ENCODE results near the gene GCK.
"Not testable (repeated sequence)": the region's sequence is repeated elsewhere in the genome, so short reads cannot be mapped to it uniquely, and the experiment has no call there.

GCK gene

DNA sequence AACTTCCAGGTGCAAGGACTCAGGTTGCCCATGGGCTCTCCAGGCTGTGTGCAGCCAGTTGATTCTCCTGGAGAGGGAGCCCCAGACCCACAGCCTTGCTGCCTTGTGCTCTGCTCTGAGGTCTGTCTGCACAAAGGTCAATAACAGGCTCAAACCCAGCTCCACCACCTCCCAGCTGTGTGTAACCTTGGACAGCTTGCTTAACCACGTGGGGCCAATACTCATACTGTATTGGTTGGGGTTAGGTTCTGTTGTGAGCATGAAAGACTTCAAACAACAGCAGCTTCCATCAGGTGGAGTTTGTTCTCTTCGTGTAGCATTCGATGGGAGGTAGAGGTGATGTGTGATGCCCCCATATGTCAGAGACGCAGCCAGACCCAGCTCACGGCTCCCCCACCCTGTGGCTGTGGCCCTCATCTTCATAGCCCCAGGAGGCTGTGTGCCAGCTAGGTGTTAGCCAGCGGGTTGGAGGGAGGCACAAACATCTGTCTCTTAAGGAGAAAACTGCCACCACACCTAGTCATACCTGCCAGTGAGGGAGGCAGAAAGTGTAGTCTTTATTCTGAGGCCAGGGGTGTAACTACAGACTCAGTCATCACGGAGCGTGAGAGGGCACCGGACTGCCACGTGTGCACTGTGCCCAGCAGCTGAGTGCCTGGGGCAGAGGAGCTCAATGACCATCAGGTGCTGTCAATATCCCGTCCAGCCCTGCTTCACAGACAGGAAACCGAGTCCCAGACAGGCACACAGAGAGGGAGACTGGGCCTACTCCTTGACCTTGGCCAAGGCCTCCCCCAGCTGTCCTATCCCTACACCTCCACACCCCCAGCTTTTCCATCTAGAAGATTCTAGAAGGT lies 57.8 kb downstream of the GCK start:
- Histone ChIP-seq H3K36me3 (ENCODE audit: control insufficient read depth, insufficient read depth, low read length) (no peaks in the 10 kb centered on the region), H3K27me3 (ENCODE audit: control insufficient read depth, insufficient read depth, low read length, poor library complexity, severe bottlenecking) (no peaks in the 10 kb centered on the region), H3K27ac (ENCODE audit: insufficient read depth, low read depth, low read length, poor library complexity, severe bottlenecking) (no peak overlapping the region), H3K4me3 (ENCODE audit: insufficient read depth, low read depth, low read length) (no peak overlapping the region), H3K9me3 (ENCODE audit: control insufficient read depth, low read length) (no peaks in the 10 kb centered on the region), H3K4me1 (ENCODE audit: control insufficient read depth, insufficient read depth, low read length) (no peaks in the 10 kb centered on the region)
- 84 to 85% methylated on average over 12 of the region's 12 CpGs for WGBS, 2 experiments

DNA sequence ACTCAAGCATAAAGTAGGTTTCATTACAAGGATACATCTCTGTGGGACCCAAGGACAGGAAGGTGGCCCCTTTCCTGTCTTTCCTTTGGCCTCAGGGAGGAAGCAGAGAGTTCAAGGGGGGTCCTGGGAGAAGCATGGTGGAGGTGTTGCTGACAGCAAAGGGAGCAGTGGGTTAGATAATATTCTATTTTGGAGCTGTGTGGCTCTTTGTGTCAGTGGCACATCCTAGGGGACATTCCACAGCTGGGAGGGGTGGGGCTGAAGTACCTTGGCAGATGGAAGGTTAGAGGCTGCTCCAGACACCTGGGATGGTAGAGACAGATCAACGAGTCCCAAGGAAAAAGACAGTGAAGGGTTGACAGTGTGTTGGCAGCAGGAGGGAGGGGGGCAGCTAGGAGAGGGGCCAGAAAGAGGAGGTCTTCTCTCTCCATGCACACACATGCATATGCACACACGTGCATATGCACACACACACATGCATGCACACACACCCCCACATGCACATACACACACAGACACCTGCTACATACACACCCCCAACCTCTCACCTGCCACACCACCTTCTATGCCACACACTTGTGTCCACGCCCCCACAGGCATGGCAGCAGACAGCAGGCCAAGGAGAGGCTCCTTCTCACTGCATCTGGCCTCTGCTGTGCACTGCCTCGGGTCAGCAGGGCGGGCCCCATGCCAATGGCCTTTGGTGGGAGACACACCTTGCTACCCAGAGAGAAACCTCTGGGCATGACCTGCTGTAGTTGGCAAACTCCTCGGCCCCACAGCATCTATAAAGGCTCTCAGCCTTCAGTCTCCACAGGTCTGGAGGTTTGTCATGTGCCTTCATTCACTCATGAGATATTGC lies 60.3 kb downstream of the GCK start:
- H3K4me1 ChIP-seq (ENCODE audit: control insufficient read depth, insufficient read depth, low read length): no peaks in the 10 kb centered on the region
- H3K9me3 ChIP-seq (ENCODE audit: control insufficient read depth, low read length): no peaks in the 10 kb centered on the region
- H3K27ac ChIP-seq (ENCODE audit: insufficient read depth, low read depth, low read length, poor library complexity, severe bottlenecking): no peak overlapping the region
- H3K36me3 ChIP-seq (ENCODE audit: control insufficient read depth, insufficient read depth, low read length): no peaks in the 10 kb centered on the region
- 82 to 88% methylated on average over 6 of the region's 6 CpGs for WGBS, 2 experiments
- peaks cover 12% of the 10 kb centered on the region for H3K27me3 ChIP-seq (ENCODE audit: control insufficient read depth, insufficient read depth, low read length, poor library complexity, severe bottlenecking)
- no peak overlapping the region for H3K4me3 ChIP-seq (ENCODE audit: insufficient read depth, low read depth, low read length)

DNA sequence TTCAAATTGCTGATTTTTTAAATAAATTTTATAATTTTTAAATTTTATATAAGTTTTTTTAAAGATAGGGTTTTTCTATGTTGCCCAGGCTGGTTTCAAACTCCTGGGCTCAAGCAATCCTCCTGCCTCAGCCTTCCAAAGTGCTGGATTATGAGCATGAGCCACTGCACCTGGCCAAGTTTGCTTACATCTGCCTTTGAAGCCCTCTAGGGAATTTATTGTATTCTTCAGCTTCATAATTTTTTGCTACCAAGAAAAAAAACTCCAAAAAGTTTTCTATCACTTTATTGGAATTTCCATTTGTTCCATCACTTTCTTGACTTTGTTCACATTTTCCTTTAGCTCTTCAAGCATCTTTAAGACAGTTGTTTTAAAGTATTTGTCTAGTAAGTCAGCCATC lies 62.1 kb downstream of the GCK start:
- H3K4me1 ChIP-seq (ENCODE audit: control insufficient read depth, insufficient read depth, low read length): peaks cover under 1% of the 10 kb centered on the region
- H3K36me3 ChIP-seq (ENCODE audit: control insufficient read depth, insufficient read depth, low read length): no peaks in the 10 kb centered on the region
- peaks cover 13% of the 10 kb centered on the region for H3K27me3 ChIP-seq (ENCODE audit: control insufficient read depth, insufficient read depth, low read length, poor library complexity, severe bottlenecking)
- no peaks in the 10 kb centered on the region for H3K9me3 ChIP-seq (ENCODE audit: control insufficient read depth, low read length)
- no peak overlapping the region for H3K27ac ChIP-seq (ENCODE audit: insufficient read depth, low read depth, low read length, poor library complexity, severe bottlenecking)
- H3K4me3 ChIP-seq (ENCODE audit: insufficient read depth, low read depth, low read length): no peak overlapping the region

DNA sequence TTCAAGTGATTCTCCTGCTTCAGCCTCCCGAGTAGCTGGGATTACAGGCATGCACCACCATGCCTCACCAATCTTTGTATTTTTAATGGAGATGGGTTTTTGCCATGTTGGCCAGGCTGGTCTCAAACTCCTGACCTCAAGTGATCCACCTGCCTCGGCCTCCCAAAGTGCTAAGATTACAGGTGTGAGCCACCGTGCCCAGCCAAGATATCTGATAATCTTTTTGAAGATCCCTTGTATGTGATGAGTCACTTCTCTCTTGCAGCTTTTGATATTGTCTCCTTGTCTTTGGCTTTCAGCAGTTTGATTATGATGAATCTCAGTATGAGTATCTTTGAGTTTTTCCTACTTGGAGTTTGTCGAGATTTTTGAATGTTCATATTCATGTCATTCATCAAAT lies 62.7 kb downstream of the GCK start:
- 90 to 93% methylated on average over 4 of the region's 4 CpGs for WGBS, 2 experiments
- H3K27me3 ChIP-seq (ENCODE audit: control insufficient read depth, insufficient read depth, low read length, poor library complexity, severe bottlenecking): peaks cover 13% of the 10 kb centered on the region
- H3K4me1 ChIP-seq (ENCODE audit: control insufficient read depth, insufficient read depth, low read length); H3K9me3 ChIP-seq (ENCODE audit: control insufficient read depth, low read length); H3K27ac ChIP-seq (ENCODE audit: insufficient read depth, low read depth, low read length, poor library complexity, severe bottlenecking); H3K36me3 ChIP-seq (ENCODE audit: control insufficient read depth, insufficient read depth, low read length); H3K4me3 ChIP-seq (ENCODE audit: insufficient read depth, low read depth, low read length): not testable (repeated sequence)

DNA sequence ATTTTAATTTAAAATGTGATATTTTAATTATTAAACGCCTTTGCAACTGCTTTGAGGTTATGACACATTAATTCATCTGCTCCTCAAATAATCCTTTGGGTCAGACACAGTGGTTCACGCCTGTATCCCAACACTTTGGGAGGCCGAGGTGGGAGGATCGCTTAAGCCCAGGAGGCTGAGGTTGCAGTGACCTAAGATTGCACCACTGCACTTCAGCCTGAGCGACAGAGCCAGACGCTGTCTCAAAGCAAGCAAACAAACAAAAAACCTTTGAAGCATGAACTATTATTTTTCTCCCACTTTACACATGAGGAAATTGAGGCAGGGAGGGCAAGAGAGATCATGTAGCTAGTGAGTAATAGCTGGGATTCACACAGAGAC lies 64.4 kb downstream of the GCK start:
- Histone ChIP-seq H3K36me3 (ENCODE audit: control insufficient read depth, insufficient read depth, low read length) (no peaks in the 10 kb centered on the region), H3K4me1 (ENCODE audit: control insufficient read depth, insufficient read depth, low read length) (peaks cover 3% of the 10 kb centered on the region), H3K9me3 (ENCODE audit: control insufficient read depth, low read length) (no peaks in the 10 kb centered on the region), H3K4me3 (ENCODE audit: insufficient read depth, low read depth, low read length) (no peak overlapping the region), H3K27ac (ENCODE audit: insufficient read depth, low read depth, low read length, poor library complexity, severe bottlenecking) (no peak overlapping the region), H3K27me3 (ENCODE audit: control insufficient read depth, insufficient read depth, low read length, poor library complexity, severe bottlenecking) (peaks cover 13% of the 10 kb centered on the region)
- whole genome bisulfite sequencing, 2 experiments: 89 to 95% methylated on average over 6 of the region's 6 CpGs

DNA sequence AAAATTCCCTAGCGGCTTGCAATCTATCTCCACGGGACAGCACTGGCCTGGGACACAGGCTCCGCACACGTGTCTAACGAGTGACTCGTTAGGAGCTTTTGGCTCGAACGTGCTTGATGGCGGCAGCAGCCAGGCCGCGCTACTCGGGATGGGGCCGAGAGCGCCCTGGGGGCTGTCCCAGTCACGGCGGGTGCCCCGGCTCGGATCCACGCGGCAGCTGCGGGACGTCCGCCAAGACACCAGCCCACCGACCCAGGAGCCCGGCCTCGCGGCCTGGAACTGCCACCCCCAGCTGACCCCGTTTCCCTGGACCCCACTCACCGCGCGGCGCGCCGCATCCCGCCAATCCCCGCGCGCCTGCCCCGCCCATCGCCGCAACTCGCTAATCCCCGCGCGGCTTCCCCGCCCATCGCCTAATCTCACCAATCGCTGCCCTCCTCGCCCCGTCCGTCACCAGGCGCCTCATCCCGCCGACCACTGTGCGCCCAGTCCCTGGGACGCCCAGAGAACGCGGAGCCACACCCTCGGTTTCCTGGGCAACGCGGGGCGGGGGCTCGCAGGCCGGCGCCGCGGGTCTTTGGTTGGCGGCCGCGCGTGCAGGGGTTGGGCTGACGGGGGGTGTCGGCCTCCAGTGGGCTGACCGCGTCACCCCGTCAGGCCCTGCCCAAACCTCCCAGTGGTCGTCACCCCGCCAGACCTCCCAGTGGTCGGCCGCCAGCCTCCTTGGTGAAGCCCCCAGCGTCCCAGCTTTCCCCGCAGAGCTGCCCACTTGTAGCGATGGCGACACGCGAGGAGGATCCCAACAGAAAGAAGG lies 65.8 kb downstream of the GCK start, which contains the start of gene POLD2:
TSS of gene POLD2 (minus strand) at position 359 of the 814 bp plus-strand sequence. CDS start 1,495 bp downstream, outside the sequence.
- peaks cover 13% of the 10 kb centered on the region for H3K27me3 ChIP-seq (ENCODE audit: control insufficient read depth, insufficient read depth, low read length, poor library complexity, severe bottlenecking)
- 0% methylated on average over 86 of the region's 86 CpGs for WGBS, 2 experiments
- peaks cover 3% of the 10 kb centered on the region for H3K4me1 ChIP-seq (ENCODE audit: control insufficient read depth, insufficient read depth, low read length)
- H3K9me3 ChIP-seq (ENCODE audit: control insufficient read depth, low read length): no peaks in the 10 kb centered on the region
- no peak within 1 kb of the TSS for H3K27ac ChIP-seq (ENCODE audit: insufficient read depth, low read depth, low read length, poor library complexity, severe bottlenecking)
- H3K36me3 ChIP-seq (ENCODE audit: control insufficient read depth, insufficient read depth, low read length): peaks cover 7% of the 10 kb centered on the region
- peak within 1 kb of the TSS; percentile 81 for H3K4me3 ChIP-seq (ENCODE audit: insufficient read depth, low read depth, low read length)

DNA sequence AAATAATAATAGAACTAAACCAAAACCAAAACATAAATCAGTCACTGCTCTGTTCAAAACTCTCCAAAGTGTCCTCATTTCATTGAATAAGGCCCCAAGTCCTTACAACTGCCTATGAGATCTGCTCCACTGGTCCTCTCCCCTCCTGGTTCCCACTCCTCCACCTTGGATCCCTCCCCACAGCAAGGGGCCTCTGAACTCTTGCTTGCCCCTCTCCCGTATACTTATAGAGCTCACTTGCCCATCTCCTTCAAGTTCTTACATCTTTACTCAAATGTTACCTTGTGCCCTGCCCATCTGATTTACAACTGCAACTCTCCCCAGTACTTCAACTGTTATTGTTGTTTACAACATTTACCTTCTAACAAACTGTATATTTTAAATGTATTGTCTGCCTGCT lies 66.7 kb downstream of the GCK start:
- Histone ChIP-seq H3K36me3 (ENCODE audit: control insufficient read depth, insufficient read depth, low read length) (peaks cover 7% of the 10 kb centered on the region), H3K4me3 (ENCODE audit: insufficient read depth, low read depth, low read length) (peak overlapping the region; percentile 81), H3K9me3 (ENCODE audit: control insufficient read depth, low read length) (no peaks in the 10 kb centered on the region), H3K4me1 (ENCODE audit: control insufficient read depth, insufficient read depth, low read length) (peaks cover 3% of the 10 kb centered on the region), H3K27me3 (ENCODE audit: control insufficient read depth, insufficient read depth, low read length, poor library complexity, severe bottlenecking) (peaks cover 13% of the 10 kb centered on the region), H3K27ac (ENCODE audit: insufficient read depth, low read depth, low read length, poor library complexity, severe bottlenecking) (no peak overlapping the region)
- WGBS, 2 experiments: 24 to 25% methylated on average over 1 of the region's 1 CpG

DNA sequence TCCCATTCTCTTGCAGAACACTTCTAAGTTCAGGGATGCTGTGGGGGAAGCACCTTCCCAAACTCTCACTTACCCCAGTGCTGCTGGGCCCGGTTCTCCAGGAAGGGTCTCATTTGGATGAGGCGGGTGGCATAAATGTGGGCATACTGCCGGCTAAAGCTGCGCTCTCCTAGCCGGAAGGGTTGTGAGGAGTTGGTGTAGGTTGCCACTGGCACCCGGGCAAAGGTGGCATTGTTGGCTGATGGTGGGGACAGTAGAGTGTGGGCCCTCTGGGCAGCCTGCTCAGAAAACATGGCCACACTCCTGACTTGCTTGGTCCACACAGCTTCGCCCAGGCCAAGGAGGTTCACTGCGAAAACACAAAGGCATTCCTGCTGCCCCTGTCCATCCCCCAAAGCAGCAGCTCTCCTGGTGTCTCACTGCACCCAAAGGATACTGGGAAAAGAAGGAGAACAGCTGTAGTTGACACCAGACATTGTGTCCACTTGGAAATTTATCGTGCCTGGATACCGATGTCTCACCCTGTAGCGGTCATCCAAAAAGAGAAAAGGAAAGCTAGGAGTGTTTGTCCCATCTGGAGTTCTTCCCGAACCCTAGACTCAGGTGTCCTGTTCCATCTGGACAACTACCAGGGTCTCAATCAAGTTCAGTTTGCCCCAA lies 67.3 kb downstream of the GCK start:
- peaks cover 7% of the 10 kb centered on the region for H3K36me3 ChIP-seq (ENCODE audit: control insufficient read depth, insufficient read depth, low read length)
- peaks cover 13% of the 10 kb centered on the region for H3K27me3 ChIP-seq (ENCODE audit: control insufficient read depth, insufficient read depth, low read length, poor library complexity, severe bottlenecking)
- no peak overlapping the region for H3K27ac ChIP-seq (ENCODE audit: insufficient read depth, low read depth, low read length, poor library complexity, severe bottlenecking)
- no peaks in the 10 kb centered on the region for H3K9me3 ChIP-seq (ENCODE audit: control insufficient read depth, low read length)
- peaks cover 3% of the 10 kb centered on the region for H3K4me1 ChIP-seq (ENCODE audit: control insufficient read depth, insufficient read depth, low read length)
- WGBS, 2 experiments: 93 to 96% methylated on average over 12 of the region's 12 CpGs
- no peak overlapping the region for H3K4me3 ChIP-seq (ENCODE audit: insufficient read depth, low read depth, low read length)

DNA sequence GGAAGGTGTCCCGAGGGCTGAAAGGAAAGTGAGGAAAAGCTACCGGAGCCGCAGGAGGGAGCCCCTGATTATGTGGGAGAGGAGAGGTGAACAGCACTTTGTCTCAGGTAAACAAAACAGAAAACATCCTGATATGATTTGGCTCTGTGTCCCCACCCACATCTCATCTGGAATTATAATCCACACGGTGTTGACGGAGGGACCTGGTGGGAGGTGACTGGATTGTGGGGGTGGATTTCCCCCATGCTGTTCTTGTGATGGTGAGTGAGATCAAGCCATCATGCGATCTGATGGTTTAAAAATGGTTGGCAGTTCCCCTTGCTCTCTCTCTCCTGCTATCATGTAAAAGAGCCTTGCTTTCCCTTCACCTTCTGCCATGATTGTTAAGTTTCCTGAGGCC lies 68.8 kb downstream of the GCK start:
- H3K4me3 ChIP-seq (ENCODE audit: insufficient read depth, low read depth, low read length): no peak overlapping the region
- H3K27ac ChIP-seq (ENCODE audit: insufficient read depth, low read depth, low read length, poor library complexity, severe bottlenecking): no peak overlapping the region
- no peaks in the 10 kb centered on the region for H3K9me3 ChIP-seq (ENCODE audit: control insufficient read depth, low read length)
- H3K36me3 ChIP-seq (ENCODE audit: control insufficient read depth, insufficient read depth, low read length): peaks cover 12% of the 10 kb centered on the region
- peaks cover 13% of the 10 kb centered on the region for H3K27me3 ChIP-seq (ENCODE audit: control insufficient read depth, insufficient read depth, low read length, poor library complexity, severe bottlenecking)
- 91 to 93% methylated on average over 6 of the region's 6 CpGs for WGBS, 2 experiments
- H3K4me1 ChIP-seq (ENCODE audit: control insufficient read depth, insufficient read depth, low read length): peaks cover 3% of the 10 kb centered on the region

Data from ectodermal cell (in vitro differentiated cells).